NT2/D1 (cell line): ENCODE results near the gene SYCE1L.

Experiments
- SUZ12 ChIP-seq: IDR thresholded peaks from 2 replicates; pipeline ENCODE4 v1.6.1; 2011; ENCODE audit not compliant: insufficient read length, insufficient read depth; ENCODE audit errors: extremely low read depth
- YY1 ChIP-seq: IDR thresholded peaks from 2 replicates; pipeline ENCODE4 v1.6.1; 2011; ENCODE audit not compliant: insufficient read length, insufficient read depth
- ZNF274 ChIP-seq: IDR thresholded peaks from 2 replicates; pipeline ENCODE4 v1.6.1; 2011; ENCODE audit warnings: mild to moderate bottlenecking, low read depth, low read length

DNA sequence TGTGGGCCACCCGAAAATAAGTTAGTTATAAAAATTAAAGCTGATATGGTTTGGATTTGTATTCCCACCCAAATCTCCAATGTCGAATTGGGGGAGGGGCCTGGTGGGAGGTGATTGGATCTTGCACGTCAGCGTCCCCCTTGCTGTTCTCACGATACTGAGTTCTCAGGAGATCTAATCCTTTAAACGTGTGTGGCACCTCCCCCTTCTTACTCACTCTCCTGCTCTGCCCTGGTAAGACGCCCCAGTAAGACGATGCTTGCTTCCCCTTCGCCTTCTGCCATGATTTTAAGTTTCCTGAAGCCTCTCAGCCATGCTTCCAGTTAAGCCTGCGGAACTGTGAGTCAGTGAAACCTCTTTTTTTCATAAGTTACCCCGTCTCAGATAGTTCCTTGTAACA lies 35.4 kb downstream of the SYCE1L start:
- TF ChIP-seq YY1 (no peak), SUZ12 (no peak), ZNF274 (no peak)
